Measurements from ENCODE around the gene KRTAP1-4.

DNA sequence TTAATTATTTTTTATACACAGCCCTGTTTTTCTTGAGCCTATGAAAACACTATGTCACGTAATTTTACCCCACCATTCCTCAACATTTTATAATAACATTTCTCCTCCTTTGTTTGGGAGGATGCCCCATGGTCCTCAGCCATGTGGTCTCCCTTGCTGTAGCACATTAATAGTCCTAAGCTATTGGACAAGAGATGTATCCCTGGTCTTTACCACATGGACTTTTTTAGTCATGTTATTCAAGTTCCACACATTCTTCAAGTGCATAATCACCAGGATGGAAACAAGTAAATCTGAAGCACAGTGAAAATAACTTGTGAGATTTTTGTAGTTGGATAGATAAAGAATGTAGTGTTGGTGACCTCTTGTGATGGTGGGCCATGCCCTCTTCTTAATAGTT lies 32.0 kb upstream of the KRTAP1-4 start:
- TF ChIP-seq, protein P1, sequence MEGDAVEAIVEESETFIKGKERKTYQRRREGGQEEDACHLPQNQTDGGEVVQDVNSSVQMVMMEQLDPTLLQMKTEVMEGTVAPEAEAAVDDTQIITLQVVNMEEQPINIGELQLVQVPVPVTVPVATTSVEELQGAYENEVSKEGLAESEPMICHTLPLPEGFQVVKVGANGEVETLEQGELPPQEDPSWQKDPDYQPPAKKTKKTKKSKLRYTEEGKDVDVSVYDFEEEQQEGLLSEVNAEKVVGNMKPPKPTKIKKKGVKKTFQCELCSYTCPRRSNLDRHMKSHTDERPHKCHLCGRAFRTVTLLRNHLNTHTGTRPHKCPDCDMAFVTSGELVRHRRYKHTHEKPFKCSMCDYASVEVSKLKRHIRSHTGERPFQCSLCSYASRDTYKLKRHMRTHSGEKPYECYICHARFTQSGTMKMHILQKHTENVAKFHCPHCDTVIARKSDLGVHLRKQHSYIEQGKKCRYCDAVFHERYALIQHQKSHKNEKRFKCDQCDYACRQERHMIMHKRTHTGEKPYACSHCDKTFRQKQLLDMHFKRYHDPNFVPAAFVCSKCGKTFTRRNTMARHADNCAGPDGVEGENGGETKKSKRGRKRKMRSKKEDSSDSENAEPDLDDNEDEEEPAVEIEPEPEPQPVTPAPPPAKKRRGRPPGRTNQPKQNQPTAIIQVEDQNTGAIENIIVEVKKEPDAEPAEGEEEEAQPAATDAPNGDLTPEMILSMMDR (IDR thresholded peaks at IDR 0.05; ENCODE audit: low read length): no peak
- no peak for TF ChIP-seq EZH2 (IDR thresholded peaks at IDR 0.05; ENCODE audit: borderline replicate concordance, low read length)
